GM18870 (cell line): ENCODE results near the gene WDR62.

Experiments used
- ATAC-seq: cut with Tn5 transposase; IDR thresholded peaks from one replicate; pipeline ENCODE4 v1.9.1; 2021; ENCODE audit warnings: moderate library complexity; ENCODE audit not compliant: unreplicated experiment

WDR62 gene

DNA sequence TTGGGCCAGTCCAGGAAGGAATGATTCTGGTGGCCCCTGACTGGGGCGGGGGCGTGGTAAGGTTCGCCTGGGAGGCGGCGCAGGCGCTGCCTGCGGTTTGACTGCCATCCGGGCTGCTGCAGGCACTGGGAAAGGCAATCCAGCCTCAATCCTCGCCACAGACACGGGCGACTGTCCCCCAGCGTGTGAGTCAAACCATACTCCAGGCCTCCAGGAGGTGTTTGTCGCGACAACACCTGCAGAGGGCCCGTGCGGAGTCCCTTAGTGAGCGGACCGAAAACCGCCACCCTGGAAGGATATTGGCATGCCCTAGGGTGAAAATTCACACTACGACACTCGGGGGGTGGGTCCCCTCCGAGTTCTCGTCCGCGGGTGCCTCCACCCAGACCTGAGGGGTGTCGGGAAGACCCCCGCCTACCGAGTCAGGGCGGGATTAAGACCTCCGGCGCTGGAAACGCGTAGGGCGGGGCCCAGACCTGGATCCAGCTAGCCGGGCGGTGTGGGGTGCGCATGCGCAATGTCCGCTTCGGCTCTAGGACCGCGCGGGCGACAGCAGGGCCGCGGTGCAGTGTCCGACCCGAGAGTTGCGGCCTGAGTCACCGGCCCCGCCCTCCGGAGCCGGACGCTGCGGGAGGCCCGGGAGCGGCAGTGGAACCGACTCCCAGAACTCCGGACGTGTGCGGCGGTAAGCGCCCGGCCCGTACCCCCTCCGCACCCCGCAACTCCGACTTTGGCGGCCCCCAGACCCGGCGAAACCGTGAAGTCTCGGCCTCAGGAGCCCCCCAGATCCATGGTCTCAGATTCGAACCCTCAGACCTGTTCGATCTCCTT is 85.0 kb downstream of the WDR62 start, which contains the start of gene CAPNS1:
Gene CAPNS1 (plus strand): TSS at position 594 of the 831 bp plus-strand sequence. CDS start 946 bp downstream, outside the sequence.
- peak; percentile 56 for ATAC-seq

DNA sequence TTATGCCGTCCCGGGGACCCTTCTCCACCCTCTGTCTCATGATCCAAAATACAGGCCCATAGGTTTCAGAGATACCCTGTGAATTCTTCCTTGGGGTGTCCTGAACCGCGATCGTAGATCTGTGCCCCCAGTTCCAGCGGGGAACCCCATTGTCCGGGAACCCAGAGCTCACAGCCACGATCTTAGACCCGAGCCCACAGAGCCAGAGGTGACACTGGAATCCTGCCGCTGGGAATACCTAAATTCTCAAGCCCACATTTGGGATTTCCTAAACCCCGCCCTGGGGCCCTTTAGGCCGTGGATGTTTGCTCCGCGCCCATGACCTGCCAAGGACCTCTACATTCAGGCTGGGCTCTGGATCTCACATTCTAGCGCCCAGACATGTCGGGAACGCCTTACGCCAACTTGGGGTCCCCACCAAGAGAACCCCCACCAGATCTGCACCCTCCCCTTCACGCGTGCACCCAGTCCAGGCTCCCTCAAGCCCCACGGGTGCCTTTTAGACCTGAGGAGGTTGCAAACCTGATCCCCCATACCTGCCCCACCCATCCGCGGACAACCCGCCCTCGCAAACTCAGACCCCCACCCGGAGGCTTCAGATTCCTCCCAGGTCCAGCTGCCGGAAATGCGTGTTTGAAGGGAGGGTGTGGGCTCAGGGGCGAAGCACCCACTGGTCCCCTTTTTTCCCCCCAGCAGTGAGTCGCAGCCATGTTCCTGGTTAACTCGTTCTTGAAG is 85.8 kb downstream of the WDR62 start:
- no peak for ATAC-seq

DNA sequence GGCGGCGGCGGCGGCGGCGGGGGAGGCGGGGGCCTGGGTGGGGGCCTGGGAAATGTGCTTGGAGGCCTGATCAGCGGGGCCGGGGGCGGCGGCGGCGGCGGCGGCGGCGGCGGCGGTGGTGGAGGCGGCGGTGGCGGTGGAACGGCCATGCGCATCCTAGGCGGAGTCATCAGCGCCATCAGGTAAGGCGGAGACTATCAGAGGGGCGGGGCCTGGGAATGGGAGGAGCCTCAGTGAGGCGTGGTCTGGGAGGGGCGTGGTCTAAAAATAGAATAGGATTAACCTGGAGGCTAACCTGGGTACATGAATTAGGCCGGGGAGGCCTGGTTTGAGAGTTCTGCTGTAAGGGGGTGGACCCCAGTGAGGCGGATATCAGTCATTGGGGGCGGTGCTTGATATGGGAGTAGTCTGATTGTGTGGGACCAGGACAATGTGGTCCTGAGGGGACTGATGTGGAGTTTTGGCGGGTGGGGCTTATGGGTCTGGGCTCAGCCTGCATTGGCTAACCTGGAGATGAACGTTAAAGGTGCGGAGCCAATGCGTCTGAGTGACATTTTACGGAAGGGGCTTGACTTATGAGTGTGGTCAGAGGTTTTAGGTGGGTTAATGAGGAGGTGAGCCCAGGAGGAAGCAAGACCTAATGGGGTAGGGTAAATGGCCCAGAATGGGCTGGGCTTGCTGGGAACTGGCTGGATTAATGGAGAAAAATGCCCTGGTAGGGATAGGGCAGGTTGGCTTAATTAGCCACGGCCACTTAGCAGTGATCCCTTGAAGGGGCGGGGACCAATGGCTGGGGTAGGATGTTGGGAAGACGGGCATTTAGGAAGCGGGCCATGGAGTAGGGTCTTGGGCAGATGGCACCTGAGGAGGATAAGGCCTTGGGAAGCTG is 86.6 kb downstream of the WDR62 start:
- ATAC-seq: peak; percentile 45

DNA sequence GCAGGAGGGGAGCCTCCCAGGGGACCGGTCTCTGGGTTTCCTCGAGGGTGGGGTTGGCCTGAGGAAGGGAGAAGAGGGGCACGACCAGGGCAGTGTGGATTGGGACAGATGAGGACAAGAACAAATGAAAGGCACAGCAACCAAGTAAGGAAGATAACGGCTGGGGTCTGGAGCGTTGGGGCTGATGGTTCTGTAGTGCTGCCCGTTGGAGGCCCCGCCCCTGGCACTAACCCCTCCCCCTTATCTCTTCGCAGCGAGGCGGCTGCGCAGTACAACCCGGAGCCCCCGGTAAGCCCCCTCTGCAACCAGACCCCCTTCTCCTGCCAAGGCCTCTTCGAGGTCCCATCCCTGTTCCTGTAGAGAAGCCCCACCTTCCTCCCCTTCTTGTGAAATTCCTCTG is 87.3 kb downstream of the WDR62 start:
- no peak for ATAC-seq

DNA sequence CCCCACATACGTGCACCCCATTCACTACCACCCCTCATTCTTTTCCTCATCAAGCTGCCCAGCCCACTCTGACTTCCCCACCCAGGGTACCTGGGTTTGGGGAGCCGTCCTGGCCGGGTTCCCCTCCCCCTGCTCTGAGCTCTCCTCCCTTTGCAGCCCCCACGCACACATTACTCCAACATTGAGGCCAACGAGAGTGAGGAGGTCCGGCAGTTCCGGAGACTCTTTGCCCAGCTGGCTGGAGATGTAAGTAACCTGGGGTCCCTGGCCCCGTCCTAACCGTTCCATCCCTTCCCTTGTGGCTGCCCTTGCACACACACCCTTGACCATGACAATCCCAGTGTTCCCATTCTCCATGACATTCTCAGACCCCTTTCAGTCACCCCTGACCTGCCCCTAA is 87.8 kb downstream of the WDR62 start:
- ATAC-seq: no peak

DNA sequence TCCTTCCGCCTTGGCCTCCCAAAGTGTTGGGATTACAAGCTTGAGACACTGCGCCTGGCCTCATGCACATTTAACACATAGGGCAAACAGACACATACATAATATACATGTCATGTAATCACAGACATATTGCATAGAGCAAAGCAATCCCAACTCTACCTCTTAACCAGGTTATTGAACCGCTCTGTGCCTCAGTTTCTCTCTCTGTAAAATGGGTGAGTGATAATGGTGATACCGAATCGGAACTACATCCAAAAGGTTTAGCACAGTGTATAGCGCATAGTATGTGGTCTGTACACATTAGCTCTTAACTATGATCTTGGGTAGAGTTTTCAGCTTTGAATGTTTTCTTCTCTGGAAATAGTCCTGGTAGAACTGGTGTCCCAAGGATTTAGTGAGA is 89.9 kb downstream of the WDR62 start:
- ATAC-seq: no peak

DNA sequence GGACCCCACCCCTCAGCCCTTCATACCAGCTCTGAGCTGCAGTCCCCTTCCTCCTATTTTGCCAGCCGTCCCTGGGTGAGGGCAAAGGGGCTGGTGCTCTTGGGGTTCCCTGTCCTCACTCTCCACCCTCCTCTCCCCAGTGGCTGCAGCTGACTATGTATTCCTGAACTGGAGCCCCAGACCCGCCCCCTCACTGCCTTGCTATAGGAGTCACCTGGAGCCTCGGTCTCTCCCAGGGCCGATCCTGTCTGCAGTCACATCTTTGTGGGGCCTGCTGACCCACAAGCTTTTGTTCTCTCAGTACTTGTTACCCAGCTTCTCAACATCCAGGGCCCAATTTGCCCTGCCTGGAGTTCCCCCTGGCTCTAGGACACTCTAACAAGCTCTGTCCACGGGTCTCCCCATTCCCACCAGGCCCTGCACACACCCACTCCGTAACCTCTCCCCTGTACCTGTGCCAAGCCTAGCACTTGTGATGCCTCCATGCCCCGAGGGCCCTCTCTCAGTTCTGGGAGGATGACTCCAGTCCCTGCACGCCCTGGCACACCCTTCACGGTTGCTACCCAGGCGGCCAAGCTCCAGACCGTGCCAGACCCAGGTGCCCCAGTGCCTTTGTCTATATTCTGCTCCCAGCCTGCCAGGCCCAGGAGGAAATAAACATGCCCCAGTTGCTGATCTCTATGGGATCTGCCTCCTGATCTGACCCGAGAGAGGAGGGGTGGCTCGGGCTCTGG is 95.1 kb downstream of the WDR62 start:
- ATAC-seq: no peak

DNA sequence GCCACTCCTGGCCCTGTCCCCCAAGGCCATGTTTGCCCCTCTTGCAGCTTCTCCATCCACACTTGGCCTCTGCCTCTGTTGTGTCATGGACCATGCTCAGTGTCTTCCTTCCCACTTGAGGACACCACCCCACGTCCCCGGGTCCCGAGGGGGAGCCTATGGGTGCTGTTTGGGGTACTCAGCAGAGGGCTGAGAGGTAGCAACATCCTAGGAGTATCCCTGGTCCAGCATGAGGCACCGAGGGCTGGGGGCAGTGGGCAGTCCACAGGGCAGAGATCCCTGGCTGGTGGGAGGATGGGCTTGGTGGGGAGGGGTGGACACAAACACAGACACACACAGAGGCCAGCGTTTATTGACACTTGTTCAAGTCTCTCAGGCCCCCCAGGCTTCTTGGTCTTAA is 95.9 kb downstream of the WDR62 start:
- ATAC-seq: no peak

DNA sequence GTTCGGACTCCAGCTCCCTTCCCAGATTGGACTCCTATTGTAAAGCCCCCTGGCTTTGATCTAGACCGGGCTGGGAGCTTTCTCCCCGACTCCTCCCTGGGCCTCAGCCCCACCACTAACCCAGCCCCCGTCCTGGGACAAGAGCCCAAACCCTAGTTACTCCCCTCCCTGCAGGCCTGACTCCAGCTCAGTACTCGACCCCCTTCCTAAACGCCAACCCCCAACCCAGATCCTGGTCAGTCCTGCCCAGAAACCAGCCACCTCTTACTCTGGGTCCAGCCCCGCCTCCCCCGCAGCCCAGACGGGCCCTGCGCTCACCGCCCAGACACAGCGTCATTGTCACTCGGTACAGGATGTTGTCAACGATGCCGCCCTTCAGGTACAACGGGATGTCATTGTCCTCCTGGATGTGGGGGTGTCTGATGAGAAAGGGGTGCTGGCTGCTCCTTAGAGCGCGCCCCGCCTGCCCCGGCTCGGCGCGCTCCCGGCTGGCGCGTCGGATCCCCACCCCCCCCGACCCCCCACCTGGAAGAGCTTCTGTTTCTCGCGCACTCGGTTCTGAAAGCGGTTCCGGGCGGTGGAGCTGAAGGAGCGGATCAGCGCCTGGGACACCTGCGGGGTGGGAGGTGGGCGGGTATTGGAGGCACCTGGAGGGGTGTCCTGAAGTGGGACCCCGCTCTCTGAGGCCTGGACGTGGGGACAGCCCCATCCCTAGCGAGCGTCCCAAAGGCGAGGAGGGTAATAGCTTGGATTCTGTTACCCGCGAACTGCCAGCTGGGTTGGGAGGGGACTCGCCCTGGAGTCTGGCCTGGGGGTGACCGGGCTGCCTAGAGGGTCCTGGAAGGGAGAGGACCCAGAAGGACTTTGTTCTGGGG is 96.7 kb downstream of the WDR62 start:
- no peak for ATAC-seq

DNA sequence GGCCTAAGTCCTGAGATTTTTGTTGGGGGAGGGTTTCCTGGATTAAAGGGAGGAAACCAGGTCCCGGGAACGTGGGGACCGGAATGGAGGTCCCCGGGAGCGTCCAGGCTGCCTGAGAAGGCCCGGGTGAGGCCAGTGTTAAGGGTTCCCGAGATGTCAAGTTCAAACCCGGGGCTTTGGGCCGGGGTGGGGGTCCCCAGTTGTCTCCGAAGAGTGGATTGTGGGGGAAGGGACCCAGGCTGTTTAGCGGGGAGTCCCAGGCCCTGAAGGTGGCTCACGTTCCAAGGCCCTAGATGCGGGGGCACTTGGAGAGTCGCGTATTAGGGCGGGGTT is 97.3 kb downstream of the WDR62 start:
- ATAC-seq: no peak

DNA sequence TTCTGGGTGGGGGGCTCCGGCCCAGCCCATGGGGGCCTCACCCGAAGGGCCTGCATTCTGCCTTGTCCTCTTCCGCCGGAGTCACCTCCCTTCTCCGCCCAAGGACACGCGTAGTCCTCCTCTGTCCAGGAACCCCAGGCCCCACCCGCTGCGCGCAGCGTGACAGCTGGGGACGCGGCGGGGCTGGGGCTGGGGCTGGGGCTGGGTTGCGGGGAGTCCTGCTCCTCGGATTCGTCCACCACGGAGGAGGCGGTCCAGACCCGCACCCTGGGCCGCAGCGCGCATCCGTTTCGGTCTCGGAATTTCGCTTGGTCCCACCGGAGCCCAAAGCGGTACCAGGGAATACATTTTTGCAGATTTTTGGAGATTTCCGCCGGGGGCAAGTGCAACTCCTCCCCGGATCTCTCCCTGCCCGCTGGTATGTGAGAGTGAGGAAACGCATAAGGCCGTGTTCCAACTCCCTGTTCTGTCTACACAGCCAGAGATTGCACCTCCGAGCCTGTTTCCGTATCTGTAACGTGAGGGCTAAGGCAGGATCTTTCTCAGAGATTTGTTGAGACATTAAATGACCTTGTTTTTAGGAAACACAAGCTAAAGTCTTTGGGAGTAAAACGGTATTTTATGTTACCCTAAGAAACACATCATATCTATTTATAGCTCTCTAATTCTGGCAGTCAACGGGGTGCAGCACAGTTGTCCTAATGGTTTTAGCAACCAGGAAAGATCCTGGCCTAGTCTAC is 97.8 kb downstream of the WDR62 start, which contains the start of gene COX7A1:
Gene COX7A1 (minus strand): TSS at position 96 of the 740 bp plus-strand sequence. CDS start 40 bp downstream, at position 56.
- no peak for ATAC-seq

DNA sequence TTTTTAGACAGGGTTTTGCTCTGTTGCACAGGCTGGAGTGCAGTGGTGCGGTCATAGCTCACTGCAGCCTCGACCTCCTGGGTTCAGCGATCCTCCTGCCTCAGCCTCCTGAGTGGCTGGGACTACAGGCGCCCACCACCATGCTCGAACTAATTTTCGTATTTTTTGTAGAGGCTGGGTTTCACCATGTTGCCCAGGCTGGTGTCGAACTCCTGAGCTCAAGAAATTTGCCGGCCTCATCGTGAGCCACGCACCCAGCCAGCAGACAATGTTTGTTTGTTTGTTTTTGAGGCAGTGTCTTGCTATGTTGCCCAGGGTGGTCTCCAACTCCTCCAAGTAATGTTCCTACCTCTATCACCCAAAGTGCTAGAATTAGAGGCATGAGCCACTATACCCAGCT is 98.4 kb downstream of the WDR62 start:
- no peak for ATAC-seq
